Mucosa of rectum (tissue), 2 donors: ENCODE measurements around the gene KRIT1.

Experiments used
- H3K27ac ChIP-seq, 2 donors: one replicate each; pipeline ENCODE4 v1.7.0; 2013; ENCODE audit warnings: inconsistent platforms in 2 of 2, low read depth in 2 of 2, low read length in 2 of 2
- H3K27me3 ChIP-seq, 2 donors: one replicate each; pipeline ENCODE4 v1.7.0; 2013; ENCODE audit warnings: low read length in 2 of 2; ENCODE audit not compliant: control insufficient read depth in 2 of 2, insufficient read depth in 2 of 2
- H3K36me3 ChIP-seq, 2 donors: one replicate each; pipeline ENCODE4 v1.7.0; 2013; ENCODE audit warnings: low read length in 2 of 2; ENCODE audit not compliant: control insufficient read depth in 2 of 2, insufficient read depth in 2 of 2
- H3K4me1 ChIP-seq, 2 donors: one replicate each; pipeline ENCODE4 v1.7.0; 2013; ENCODE audit warnings: low read length in 2 of 2, mild to moderate bottlenecking in 1 of 2; ENCODE audit not compliant: control insufficient read depth in 2 of 2, insufficient read depth in 2 of 2
- H3K4me3 ChIP-seq, 2 donors: one replicate each; pipeline ENCODE4 v1.7.0; 2013; ENCODE audit warnings: low read length in 2 of 2
- H3K9ac ChIP-seq, 2 donors: one replicate each; pipeline ENCODE4 v1.7.0; 2013; ENCODE audit warnings: low read length in 2 of 2, low read depth in 1 of 2, mild to moderate bottlenecking in 1 of 2
- H3K9me3 ChIP-seq, 2 donors: one replicate each; pipeline ENCODE4 v1.7.0; 2013; ENCODE audit warnings: low read length in 2 of 2; ENCODE audit not compliant: control insufficient read depth in 2 of 2
- donor health status: healthy.
- donor health status: Normal muscosa, but diverticular disease.

Gene KRIT1

GRCh38 chr7:92158660-92159575 lies 86.8 kb downstream of the KRIT1 start:
- no peaks in the 10 kb centered on the region for H3K36me3 ChIP-seq
- H3K4me1 ChIP-seq: no peaks in the 10 kb centered on the region
- H3K4me3 ChIP-seq: no peak overlapping the region
- H3K9me3 ChIP-seq: no peaks in the 10 kb centered on the region
- H3K9ac ChIP-seq: no peak overlapping the region
- H3K27me3 ChIP-seq: no peaks in the 10 kb centered on the region
- H3K27ac ChIP-seq: no peak overlapping the region

GRCh38 chr7:92156990-92157389 lies 88.7 kb downstream of the KRIT1 start:
- Histone ChIP-seq H3K4me1 (no peaks in the 10 kb centered on the region), H3K27me3 (no peaks in the 10 kb centered on the region), H3K36me3 (no peaks in the 10 kb centered on the region), H3K9me3 (no peaks in the 10 kb centered on the region), H3K9ac (no peak overlapping the region), H3K27ac (no peak overlapping the region), H3K4me3 (no peak overlapping the region)

DNA sequence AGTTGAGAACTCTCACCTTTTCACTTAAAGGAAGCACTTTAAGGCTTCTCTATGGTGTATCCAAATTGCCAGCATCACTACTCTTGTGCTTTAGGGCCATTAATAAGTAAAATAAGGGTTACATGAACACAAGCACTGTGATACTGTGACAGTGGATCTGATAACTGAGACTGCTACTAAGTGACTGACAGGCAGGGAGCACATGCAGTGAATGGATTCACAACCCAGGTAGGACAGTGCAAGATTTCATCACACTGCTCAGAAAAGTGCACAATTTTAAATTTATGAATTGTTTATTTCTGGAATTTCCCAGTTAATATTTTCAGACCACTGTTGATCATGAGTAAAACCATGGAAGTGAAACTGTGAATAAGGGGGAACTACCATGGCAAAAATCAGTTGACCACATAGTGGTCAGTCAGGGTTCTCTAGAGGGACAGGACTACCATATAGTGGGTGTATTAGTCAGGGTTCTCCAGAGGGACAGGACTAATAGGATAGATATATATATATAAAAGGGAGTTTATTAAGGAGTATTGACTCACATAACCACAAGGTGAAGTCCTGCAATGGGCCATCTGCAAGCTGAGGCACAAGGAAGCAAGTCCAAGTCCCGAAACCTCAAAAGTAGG lies 90.5 kb downstream of the KRIT1 start:
- Histone ChIP-seq H3K27ac (no peak overlapping the region), H3K9ac (no peak overlapping the region), H3K27me3 (no peaks in the 10 kb centered on the region), H3K9me3 (no peaks in the 10 kb centered on the region), H3K4me3 (no peak overlapping the region), H3K4me1 (no peaks in the 10 kb centered on the region), H3K36me3 (no peaks in the 10 kb centered on the region)

GRCh38 chr7:92150450-92151017 lies 95.2 kb downstream of the KRIT1 start:
- no peak overlapping the region for H3K4me3 ChIP-seq
- H3K4me1 ChIP-seq: no peaks in the 10 kb centered on the region
- no peaks in the 10 kb centered on the region for H3K27me3 ChIP-seq
- no peak overlapping the region for H3K9ac ChIP-seq
- H3K9me3 ChIP-seq: no peaks in the 10 kb centered on the region
- H3K27ac ChIP-seq: no peak overlapping the region
- no peaks in the 10 kb centered on the region for H3K36me3 ChIP-seq

GRCh38 chr7:92149736-92150239 lies 95.9 kb downstream of the KRIT1 start:
- no peaks in the 10 kb centered on the region for H3K27me3 ChIP-seq
- no peak overlapping the region for H3K4me3 ChIP-seq

More at GRCh38 chr7:92149736-92150239, 95.9 kb downstream of the KRIT1 start:
- no peaks in the 10 kb centered on the region for H3K4me1 ChIP-seq
- no peak overlapping the region for H3K9ac ChIP-seq
- H3K27ac ChIP-seq: no peak overlapping the region
- H3K36me3 ChIP-seq: no peaks in the 10 kb centered on the region
- no peaks in the 10 kb centered on the region for H3K9me3 ChIP-seq
